GM12878 (cell line): ENCODE measurements around the gene RPS6KA2. TPM values are rescaled to one million over a fixed set of nuclear protein-coding genes. Genes with fewer than 3 reads are reported as not detected.

Source experiments
- CTCF ChIP-seq, 3 experiments: IDR thresholded peaks in 2 of 3; conservative IDR thresholded peaks in 1 of 3; 2 replicates each; pipeline ENCODE4 v1.5.1; 2011; ENCODE audit warnings: low read depth in 3 of 3, low read length in 3 of 3, mild to moderate bottlenecking in 3 of 3, control low read depth in 2 of 3, moderate library complexity in 2 of 3, inconsistent platforms in 1 of 3, mixed read lengths in 1 of 3; ENCODE audit not compliant: control insufficient read depth in 2 of 3, insufficient read depth in 1 of 3; ENCODE audit errors: extremely low read depth in 1 of 3
- ELK1 ChIP-seq: IDR thresholded peaks from 2 replicates; pipeline ENCODE4 v1.6.1; 2012; ENCODE audit warnings: low read depth, low read length, improper control_type of control experiment
- NKRF ChIP-seq: fragments of 450-650 bp; conservative IDR thresholded peaks from 2 replicates; pipeline ENCODE4 v1.6.1; 2017; ENCODE audit warnings: mild to moderate bottlenecking, moderate library complexity
- NR2C1 ChIP-seq: fragments of 450-650 bp; IDR thresholded peaks from 2 replicates; pipeline ENCODE4 v1.6.1; 2017; ENCODE audit warnings: antibody characterized with exemption, mild to moderate bottlenecking, moderate library complexity
- NRF1 ChIP-seq: conservative IDR thresholded peaks from 2 replicates; pipeline ENCODE4 v1.6.1; 2011; ENCODE audit warnings: mild to moderate bottlenecking, low read depth, low read length, improper control_type of control experiment
- RAD51 ChIP-seq: fragments of 450-650 bp; IDR thresholded peaks from 2 replicates; pipeline ENCODE4 v1.6.1; 2016; ENCODE audit warnings: moderate library complexity, mild to moderate bottlenecking, inconsistent platforms
- RELB ChIP-seq: fragments of 450-650 bp; IDR thresholded peaks from 2 replicates; pipeline ENCODE4 v1.6.1; 2017; ENCODE audit warnings: low read depth, mild to moderate bottlenecking, moderate library complexity
- RFX5 ChIP-seq: IDR thresholded peaks from 2 replicates; pipeline ENCODE4 v1.6.1; 2011; ENCODE audit warnings: low read depth, low read length, improper control_type of control experiment
- STAT1 ChIP-seq: fragments of 450-650 bp; conservative IDR thresholded peaks from 2 replicates; pipeline ENCODE4 v1.6.1; 2014; ENCODE audit warnings: antibody characterized with exemption, mild to moderate bottlenecking
- ZNF384 ChIP-seq: IDR thresholded peaks from 2 replicates; pipeline ENCODE4 v1.6.1; 2012; ENCODE audit warnings: low read depth, mild to moderate bottlenecking, low read length, improper control_type of control experiment, borderline replicate concordance
- ZZZ3 ChIP-seq: IDR thresholded peaks from 2 replicates; pipeline ENCODE4 v1.6.1; 2011; ENCODE audit warnings: low read depth; ENCODE audit not compliant: control insufficient read depth, insufficient read length
- polyA plus RNA-seq, 11 experiments: library from polyadenylated mRNA; depleted of rRNA in 4 of 11; unstranded in 6 of 11; stranded (reverse) in 5 of 11; fragments of >200 nt; fragmentation: Nextera tagmentation in 4 of 11; fragmentation: Illumina TruSeq in 1 of 11; extraction: Ambion mirVana in 4 of 11; extraction: Trizol in 1 of 11; gene quantifications; 1 replicate in 1 of 11; 2 replicates in 10 of 11; pipeline versions ENCODE4 v1.2.1 to v1.2.3, GENCODE V29; 2011 to 2016; ENCODE audit warnings: inconsistent platforms in 2 of 11, missing spikeins in 2 of 11, low read depth in 1 of 11
- total RNA-seq, 4 experiments: library from RNA; depleted of rRNA in 3 of 4; stranded (reverse); fragments of >200 nt in 3 of 4; fragmentation: Illumina TruSeq in 1 of 4; extraction: Trizol in 1 of 4; gene quantifications; 2 replicates each; pipeline versions ENCODE4 v1.2.1 to v1.2.3, GENCODE V29; 2013 to 2021

Gene RPS6KA2
- total and polyA plus RNA-seq, 10 of the 15 experiments (the other 5 are each of a cell fraction or from before 2014, with no cell fraction given) = 0.02 to 1.0 (median 0.22) TPM; not detected in 1

- TF ChIP-seq CTCF (IDR thresholded peaks at IDR 0.05 in 2 of 3, conservative IDR thresholded peaks at IDR 0.05 in 1 of 3; ENCODE audit: control insufficient read depth in 2 of 3, extremely low read depth in 1 of 3, insufficient read depth in 1 of 3, low read depth in 3 of 3, low read length in 3 of 3) (no peak), ZZZ3 (no peak), RAD51 (no peak), RFX5 (no peak), STAT1 (no peak), NKRF (no peak), ELK1 (no peak), ZNF384 (no peak), RELB (no peak), NRF1 (no peak), NR2C1 (no peak)
These were observed 121.7 kb downstream of the RPS6KA2 start (continued) for GRCh38 chr6:166505133-166505905.
